Measurements from ENCODE around the gene PRG3. TPM values are rescaled to one million over a fixed set of nuclear protein-coding genes. Genes with fewer than 3 reads are reported as not detected.
"Not testable (repeated sequence)": the region's sequence is repeated elsewhere in the genome, so short reads cannot be mapped to it uniquely, and the experiment has no call there.

Gene PRG3
- total RNA-seq, 1 experiment from 2014 or later = not detected

DNA sequence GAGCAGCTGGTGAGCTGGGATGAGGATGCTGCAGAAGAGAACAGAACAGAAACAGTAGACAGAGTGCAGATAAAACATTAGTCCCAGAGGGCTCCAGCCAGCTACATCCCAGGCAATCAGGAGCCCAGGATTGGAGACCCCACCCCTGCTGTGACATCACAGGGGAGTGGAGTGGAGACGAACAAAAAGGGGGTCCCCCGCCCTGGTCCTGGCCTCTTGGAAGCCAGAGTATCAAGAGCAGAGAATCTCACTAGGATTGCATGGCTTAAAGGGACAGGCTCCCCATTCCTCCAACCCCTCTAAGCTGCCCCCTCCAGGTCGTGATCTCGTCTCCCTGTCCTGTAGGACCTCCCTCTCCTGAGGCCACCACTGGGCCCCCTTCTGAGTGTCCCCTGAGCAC, 42.8 kb downstream of the PRG3 start, which contains the start of gene P2RX3:
Gene P2RX3, plus strand, starts transcription at position 211 of the 400 bp plus-strand sequence. CDS start 199 bp downstream, outside the sequence.
- H3K9ac ChIP-seq (ENCODE audit: extremely low read depth, insufficient read length, low read length) = no peak within 1 kb of the TSS
- peak within 1 kb of the TSS in 1 of 2 experiments; percentile 58; a peak in 2 of 5 replicates for H3K4me3 Mint-ChIP-seq
- H3K23ac ChIP-seq (ENCODE audit: insufficient read length, low read depth, low read length) = no peak within 1 kb of the TSS
- no peak within 1 kb of the TSS; a peak in 1 of 7 replicates for H3K27ac Mint-ChIP-seq
- no peak within 1 kb of the TSS for H2BK20ac ChIP-seq (ENCODE audit: low read depth, low read length, poor library complexity, severe bottlenecking)
- H3K4me2 ChIP-seq (ENCODE audit: insufficient read depth, insufficient read length, low read length) = no peak within 1 kb of the TSS
- no peak within 1 kb of the TSS for H3K27ac ChIP-seq (ENCODE audit: insufficient read length, low read depth, low read length)
- no peak within 1 kb of the TSS for H3K56ac ChIP-seq (ENCODE audit: insufficient read length, low read depth, low read length)
- H4K20me1 ChIP-seq (ENCODE audit: control insufficient read depth, insufficient read depth, insufficient read length) = no peaks in the 10 kb centered on the region
- no peaks in the 10 kb centered on the region for H3K9me3 ChIP-seq (ENCODE audit: control insufficient read depth, low read depth, low read length)
- H3K36me3 Mint-ChIP-seq (ENCODE audit: insufficient read depth in 1 of 3, low read depth in 3 of 3) = peaks cover 8 to 20% (median 17%) of the 10 kb centered on the region in 3 experiments
- TF ChIP-seq, protein P1, sequence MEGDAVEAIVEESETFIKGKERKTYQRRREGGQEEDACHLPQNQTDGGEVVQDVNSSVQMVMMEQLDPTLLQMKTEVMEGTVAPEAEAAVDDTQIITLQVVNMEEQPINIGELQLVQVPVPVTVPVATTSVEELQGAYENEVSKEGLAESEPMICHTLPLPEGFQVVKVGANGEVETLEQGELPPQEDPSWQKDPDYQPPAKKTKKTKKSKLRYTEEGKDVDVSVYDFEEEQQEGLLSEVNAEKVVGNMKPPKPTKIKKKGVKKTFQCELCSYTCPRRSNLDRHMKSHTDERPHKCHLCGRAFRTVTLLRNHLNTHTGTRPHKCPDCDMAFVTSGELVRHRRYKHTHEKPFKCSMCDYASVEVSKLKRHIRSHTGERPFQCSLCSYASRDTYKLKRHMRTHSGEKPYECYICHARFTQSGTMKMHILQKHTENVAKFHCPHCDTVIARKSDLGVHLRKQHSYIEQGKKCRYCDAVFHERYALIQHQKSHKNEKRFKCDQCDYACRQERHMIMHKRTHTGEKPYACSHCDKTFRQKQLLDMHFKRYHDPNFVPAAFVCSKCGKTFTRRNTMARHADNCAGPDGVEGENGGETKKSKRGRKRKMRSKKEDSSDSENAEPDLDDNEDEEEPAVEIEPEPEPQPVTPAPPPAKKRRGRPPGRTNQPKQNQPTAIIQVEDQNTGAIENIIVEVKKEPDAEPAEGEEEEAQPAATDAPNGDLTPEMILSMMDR (conservative IDR thresholded peaks at IDR 0.05) = no peak
- no peaks in the 10 kb centered on the region for H3K27me3 ChIP-seq (ENCODE audit: insufficient read depth, low read length)
- no peak within 1 kb of the TSS for H2AK5ac ChIP-seq (ENCODE audit: insufficient read length, low read length)
- no peak within 1 kb of the TSS for H4K5ac ChIP-seq (ENCODE audit: insufficient read length, low read depth, low read length)
- DNase-seq = no peak
- H3K79me2 ChIP-seq (ENCODE audit: insufficient read depth, low read length) = peaks cover 10% of the 10 kb centered on the region; the same call in 1 of the 2 replicates
- H3K9me3 Mint-ChIP-seq = no peaks in the 10 kb centered on the region
- H2AFZ ChIP-seq (ENCODE audit: low read length) = no peak within 1 kb of the TSS
- peaks cover 7% of the 10 kb centered on the region for H3K79me1 ChIP-seq (ENCODE audit: insufficient read depth, low read depth, low read length, poor library complexity, severe bottlenecking)
- peaks cover 23% of the 10 kb centered on the region for H3K27me3 Mint-ChIP-seq (ENCODE audit: low read depth)
- no peak within 1 kb of the TSS for H2BK120ac ChIP-seq (ENCODE audit: low read depth, low read length, poor library complexity, severe bottlenecking)
- H2BK15ac ChIP-seq (ENCODE audit: low read depth, low read length) = no peak within 1 kb of the TSS
- no CpG with 5 or more reads among the region's 4 CpGs for WGBS (ENCODE audit: extremely low coverage, insufficient read length, low lambda C conversion rate)
- no peak within 1 kb of the TSS for H4K8ac ChIP-seq (replicated peaks; ENCODE audit: insufficient read length, low read depth, low read length)
- H3K23me2 ChIP-seq (ENCODE audit: insufficient read length, low read depth, low read length, poor library complexity, severe bottlenecking) = peaks cover 6% of the 10 kb centered on the region
- H4K91ac ChIP-seq (ENCODE audit: insufficient read length, low read depth, low read length) = no peak within 1 kb of the TSS
- H3K14ac ChIP-seq (ENCODE audit: insufficient read depth, low read length) = no peak within 1 kb of the TSS
- H3K18ac ChIP-seq (ENCODE audit: insufficient read length, low read depth, low read length) = no peak within 1 kb of the TSS
- peaks cover 51 to 57% of the 10 kb centered on the region in 2 experiments for H3K4me1 Mint-ChIP-seq
- no peak within 1 kb of the TSS for H2BK12ac ChIP-seq (ENCODE audit: insufficient read length, low read depth, low read length)
- no peak within 1 kb of the TSS for H3T11ph ChIP-seq (ENCODE audit: low read length)
- H2BK5ac ChIP-seq (ENCODE audit: insufficient read length, low read length) = no peak within 1 kb of the TSS
- H3K4me1 ChIP-seq (ENCODE audit: insufficient read depth, low read length) = peaks cover 5% of the 10 kb centered on the region; the same call in 1 of the 2 replicates
- H3K4ac ChIP-seq (ENCODE audit: low read depth, low read length) = no peak within 1 kb of the TSS

DNA sequence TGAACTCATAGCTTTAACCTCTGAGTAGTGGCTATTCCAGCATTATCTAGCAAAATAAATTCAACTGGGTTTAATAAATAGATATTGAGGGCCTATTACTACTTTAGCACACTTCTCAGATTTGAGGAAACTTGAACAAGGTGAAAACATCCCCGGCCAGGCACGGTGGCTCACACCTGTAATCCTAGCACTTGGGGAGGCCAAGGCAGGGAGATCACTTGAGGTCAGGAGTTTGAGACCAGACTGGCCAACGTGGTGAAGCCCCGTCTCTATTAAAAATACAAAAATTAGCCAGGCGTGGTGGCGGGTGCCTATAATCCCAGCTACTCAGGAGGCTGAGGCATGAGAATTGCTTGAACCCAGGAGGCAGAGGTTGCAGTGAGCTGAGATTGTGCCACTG, 44.1 kb downstream of the PRG3 start:
- Mint-ChIP-seq H3K4me1 (peaks cover 44 to 50% of the 10 kb centered on the region in 2 experiments), H3K36me3 (ENCODE audit: insufficient read depth in 1 of 3, low read depth in 3 of 3) (peaks cover 17 to 33% (median 30%) of the 10 kb centered on the region in 3 experiments), H3K27me3 (ENCODE audit: low read depth) (peaks cover 23% of the 10 kb centered on the region)
- H2BK5ac ChIP-seq (ENCODE audit: insufficient read length, low read length); H2BK12ac ChIP-seq (ENCODE audit: insufficient read length, low read depth, low read length); H3K9me3 ChIP-seq (ENCODE audit: control insufficient read depth, low read depth, low read length); H3T11ph ChIP-seq (ENCODE audit: low read length); H3K23ac ChIP-seq (ENCODE audit: insufficient read length, low read depth, low read length); H2BK20ac ChIP-seq (ENCODE audit: low read depth, low read length, poor library complexity, severe bottlenecking); H2AK5ac ChIP-seq (ENCODE audit: insufficient read length, low read length); H3K9me3 Mint-ChIP-seq; H4K20me1 ChIP-seq (ENCODE audit: control insufficient read depth, insufficient read depth, insufficient read length); H4K91ac ChIP-seq (ENCODE audit: insufficient read length, low read depth, low read length); H3K14ac ChIP-seq (ENCODE audit: insufficient read depth, low read length); H3K9ac ChIP-seq (ENCODE audit: extremely low read depth, insufficient read length, low read length); H3K4ac ChIP-seq (ENCODE audit: low read depth, low read length); H3K27me3 ChIP-seq (ENCODE audit: insufficient read depth, low read length); H4K8ac ChIP-seq (replicated peaks; ENCODE audit: insufficient read length, low read depth, low read length); H3K27ac Mint-ChIP-seq; H3K4me1 ChIP-seq (ENCODE audit: insufficient read depth, low read length); H3K18ac ChIP-seq (ENCODE audit: insufficient read length, low read depth, low read length); H3K23me2 ChIP-seq (ENCODE audit: insufficient read length, low read depth, low read length, poor library complexity, severe bottlenecking); H3K27ac ChIP-seq (ENCODE audit: insufficient read length, low read depth, low read length); H3K4me2 ChIP-seq (ENCODE audit: insufficient read depth, insufficient read length, low read length); H4K5ac ChIP-seq (ENCODE audit: insufficient read length, low read depth, low read length); H3K56ac ChIP-seq (ENCODE audit: insufficient read length, low read depth, low read length); H3K79me1 ChIP-seq (ENCODE audit: insufficient read depth, low read depth, low read length, poor library complexity, severe bottlenecking); H2AFZ ChIP-seq (ENCODE audit: low read length); H2BK120ac ChIP-seq (ENCODE audit: low read depth, low read length, poor library complexity, severe bottlenecking); H2BK15ac ChIP-seq (ENCODE audit: low read depth, low read length); DNase-seq; H3K4me3 Mint-ChIP-seq: not testable (repeated sequence)
- peaks cover 10% of the 10 kb centered on the region; the same call in 1 of the 2 replicates for H3K79me2 ChIP-seq (ENCODE audit: insufficient read depth, low read length)
- no CpG with 5 or more reads among the region's 6 CpGs for WGBS (ENCODE audit: extremely low coverage, insufficient read length, low lambda C conversion rate)

All from H9 (cell line).